ENCODE results near the gene LYPD3. TPM values are rescaled to one million over a fixed set of nuclear protein-coding genes. Genes with fewer than 3 reads are reported as not detected.

Gene LYPD3
- polyA plus RNA-seq, 3 donors: 0.24 to 22.9 (median 0.48) TPM

GRCh38 chr19:43433358-43433673 is 32.1 kb downstream of the LYPD3 start:
- H3K27me3 Mint-ChIP-seq (ENCODE audit: low read depth in 3 of 3): peaks cover 2 to 12% (median 8%) of the 10 kb centered on the region in 3 donors

GRCh38 chr19:43430976-43431375 is 34.4 kb downstream of the LYPD3 start:
- Mint-ChIP-seq H3K9me3 (no peaks in the 10 kb centered on the region), H3K27me3 (ENCODE audit: low read depth in 3 of 3) (peaks cover 3 to 12% (median 9%) of the 10 kb centered on the region in 3 donors), H3K4me3 (no peak overlapping the region), H3K36me3 (no peaks in the 10 kb centered on the region), H3K4me1 (peaks cover 9% of the 10 kb centered on the region), H3K27ac (peak overlapping the region in 1 of 7 donors; percentile 20)
- Histone ChIP-seq H3K4me3 (replicated peaks in 1 of 3; ENCODE audit: low read depth in 2 of 3, low read length in 3 of 3) (no peak overlapping the region), H3K9ac (ENCODE audit: insufficient read depth, low read length, poor library complexity, severe bottlenecking) (no peak overlapping the region), H3K27ac (ENCODE audit: low read depth in 1 of 2, low read length in 2 of 2) (no peak overlapping the region), H3K27me3 (ENCODE audit: control insufficient read depth in 2 of 2, insufficient read depth in 2 of 2, low read length in 2 of 2) (no peaks in the 10 kb centered on the region), H3K36me3 (replicated peaks in 1 of 2; ENCODE audit: control insufficient read depth in 1 of 2, insufficient read depth in 2 of 2, low read length in 2 of 2) (no peaks in the 10 kb centered on the region), H4K20me1 (ENCODE audit: insufficient read depth, low read length) (no peaks in the 10 kb centered on the region), H3K4me1 (ENCODE audit: control insufficient read depth in 1 of 2, insufficient read depth in 2 of 2, low read length in 2 of 2) (no peaks in the 10 kb centered on the region), H2AFZ (ENCODE audit: insufficient read depth, low read depth, low read length, poor library complexity, severe bottlenecking) (no peak overlapping the region), H3K9me3 (replicated peaks in 1 of 2; ENCODE audit: control insufficient read depth in 1 of 2, insufficient read depth in 1 of 2, low read length in 2 of 2) (no peaks in the 10 kb centered on the region), H3K79me2 (ENCODE audit: insufficient read depth, low read length) (no peaks in the 10 kb centered on the region), H3K4me2 (replicated peaks; ENCODE audit: extremely low read depth, low read length, poor library complexity, severe bottlenecking) (no peak overlapping the region)
- TF ChIP-seq, protein P1, sequence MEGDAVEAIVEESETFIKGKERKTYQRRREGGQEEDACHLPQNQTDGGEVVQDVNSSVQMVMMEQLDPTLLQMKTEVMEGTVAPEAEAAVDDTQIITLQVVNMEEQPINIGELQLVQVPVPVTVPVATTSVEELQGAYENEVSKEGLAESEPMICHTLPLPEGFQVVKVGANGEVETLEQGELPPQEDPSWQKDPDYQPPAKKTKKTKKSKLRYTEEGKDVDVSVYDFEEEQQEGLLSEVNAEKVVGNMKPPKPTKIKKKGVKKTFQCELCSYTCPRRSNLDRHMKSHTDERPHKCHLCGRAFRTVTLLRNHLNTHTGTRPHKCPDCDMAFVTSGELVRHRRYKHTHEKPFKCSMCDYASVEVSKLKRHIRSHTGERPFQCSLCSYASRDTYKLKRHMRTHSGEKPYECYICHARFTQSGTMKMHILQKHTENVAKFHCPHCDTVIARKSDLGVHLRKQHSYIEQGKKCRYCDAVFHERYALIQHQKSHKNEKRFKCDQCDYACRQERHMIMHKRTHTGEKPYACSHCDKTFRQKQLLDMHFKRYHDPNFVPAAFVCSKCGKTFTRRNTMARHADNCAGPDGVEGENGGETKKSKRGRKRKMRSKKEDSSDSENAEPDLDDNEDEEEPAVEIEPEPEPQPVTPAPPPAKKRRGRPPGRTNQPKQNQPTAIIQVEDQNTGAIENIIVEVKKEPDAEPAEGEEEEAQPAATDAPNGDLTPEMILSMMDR (IDR thresholded peaks at IDR 0.05): no peak
- no peak for DNase-seq
- intact Hi-C loops (cut with micrococcal nuclease): no loop called here
- 96% methylated on average over 3 of the region's 9 CpGs for WGBS (ENCODE audit: insufficient coverage)

More at GRCh38 chr19:43433358-43433673, 32.1 kb downstream of the LYPD3 start:
- TF ChIP-seq, protein P1 (IDR thresholded peaks at IDR 0.05): no peak
- no peak overlapping the region for H3K4me2 ChIP-seq (replicated peaks; ENCODE audit: extremely low read depth, low read length, poor library complexity, severe bottlenecking)
- intact Hi-C loops (cut with micrococcal nuclease): loop anchor here in 1 of 2 donors (2.0 kb wide), 1 partner anchor 85 kb away; no protein-coding TSS in a partner anchor
- Mint-ChIP-seq H3K36me3 (no peaks in the 10 kb centered on the region), H3K27ac (peak overlapping the region in 1 of 7 donors; percentile 38), H3K4me3 (no peak overlapping the region), H3K4me1 (peaks cover 12% of the 10 kb centered on the region), H3K9me3 (peaks cover 0 to 2% (median 0%) of the 10 kb centered on the region in 7 donors)
- H3K4me1 ChIP-seq (ENCODE audit: control insufficient read depth in 1 of 2, insufficient read depth in 2 of 2, low read length in 2 of 2): peaks cover 3 to 5% of the 10 kb centered on the region in 2 donors
- H3K4me3 ChIP-seq (replicated peaks in 1 of 3; ENCODE audit: low read depth in 2 of 3, low read length in 3 of 3): no peak overlapping the region
- H3K36me3 ChIP-seq (replicated peaks in 1 of 2; ENCODE audit: control insufficient read depth in 1 of 2, insufficient read depth in 2 of 2, low read length in 2 of 2): no peaks in the 10 kb centered on the region
- no peak overlapping the region for H3K27ac ChIP-seq (ENCODE audit: low read depth in 1 of 2, low read length in 2 of 2)
- H3K27me3 ChIP-seq (ENCODE audit: control insufficient read depth in 2 of 2, insufficient read depth in 2 of 2, low read length in 2 of 2): no peaks in the 10 kb centered on the region
- no peak overlapping the region for H3K9ac ChIP-seq (ENCODE audit: insufficient read depth, low read length, poor library complexity, severe bottlenecking)
- no peaks in the 10 kb centered on the region for H3K79me2 ChIP-seq (ENCODE audit: insufficient read depth, low read length)
- H4K20me1 ChIP-seq (ENCODE audit: insufficient read depth, low read length): no peaks in the 10 kb centered on the region
- no peak overlapping the region for H2AFZ ChIP-seq (ENCODE audit: insufficient read depth, low read depth, low read length, poor library complexity, severe bottlenecking)
- no CpG with 5 or more reads among the region's 2 CpGs for WGBS (ENCODE audit: insufficient coverage)
- H3K9me3 ChIP-seq (replicated peaks in 1 of 2; ENCODE audit: control insufficient read depth in 1 of 2, insufficient read depth in 1 of 2, low read length in 2 of 2): no peaks in the 10 kb centered on the region
- no peak for DNase-seq
